Amniotic epithelial cell (primary cell): ENCODE results near the gene CDH4.

Source experiments
- DNase-seq: peaks from one replicate; pipeline ENCODE4 v3.0.0-alpha.2; 2010; ENCODE audit warnings: low read depth

The CDH4 gene

DNA sequence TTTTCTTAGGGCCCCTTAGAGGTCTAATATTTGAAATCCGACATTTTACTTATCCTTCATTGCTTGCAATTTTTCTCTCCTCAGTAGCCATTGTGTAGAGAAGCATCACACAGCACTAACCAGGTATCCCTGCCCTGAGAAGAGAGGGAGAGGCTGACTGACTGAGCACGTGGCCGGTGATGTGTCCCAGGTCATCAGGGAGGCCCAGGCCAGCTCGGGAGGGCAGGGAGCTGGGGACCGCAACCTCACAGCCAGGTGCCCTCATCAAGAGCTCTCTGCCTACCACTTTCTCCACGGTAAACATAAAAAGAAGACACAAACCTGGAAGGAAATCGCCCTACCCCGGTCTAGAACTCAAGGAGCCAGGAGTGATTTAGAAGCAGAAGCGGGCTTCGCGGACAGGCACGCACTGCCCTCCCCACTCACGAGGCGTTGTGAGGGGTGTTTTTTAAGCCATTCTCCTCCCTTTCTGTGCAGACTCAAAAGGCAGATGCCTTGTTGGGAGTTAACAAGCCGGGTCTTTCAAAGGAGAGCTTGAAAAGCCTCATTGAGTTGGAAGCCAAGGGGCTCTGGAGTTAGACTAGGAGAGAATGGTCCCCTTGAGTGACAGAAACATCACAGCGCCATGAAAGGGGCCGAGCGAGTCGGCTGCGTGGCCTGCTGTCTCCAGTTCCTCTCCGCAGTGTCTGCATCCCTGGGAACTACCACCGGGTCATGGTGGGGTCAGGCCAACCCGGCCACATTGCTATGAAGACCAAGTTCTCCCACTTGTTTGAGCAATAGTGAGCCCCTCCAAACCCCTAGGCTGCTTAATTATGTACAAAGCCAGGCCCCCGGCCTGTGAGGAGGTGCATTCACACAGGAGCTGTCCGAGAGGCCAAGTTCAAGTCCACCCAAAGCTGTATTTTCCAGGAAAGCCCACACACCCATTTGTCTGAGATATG, 285.4 kb downstream of the CDH4 start:
- DNase-seq = no peak

DNA sequence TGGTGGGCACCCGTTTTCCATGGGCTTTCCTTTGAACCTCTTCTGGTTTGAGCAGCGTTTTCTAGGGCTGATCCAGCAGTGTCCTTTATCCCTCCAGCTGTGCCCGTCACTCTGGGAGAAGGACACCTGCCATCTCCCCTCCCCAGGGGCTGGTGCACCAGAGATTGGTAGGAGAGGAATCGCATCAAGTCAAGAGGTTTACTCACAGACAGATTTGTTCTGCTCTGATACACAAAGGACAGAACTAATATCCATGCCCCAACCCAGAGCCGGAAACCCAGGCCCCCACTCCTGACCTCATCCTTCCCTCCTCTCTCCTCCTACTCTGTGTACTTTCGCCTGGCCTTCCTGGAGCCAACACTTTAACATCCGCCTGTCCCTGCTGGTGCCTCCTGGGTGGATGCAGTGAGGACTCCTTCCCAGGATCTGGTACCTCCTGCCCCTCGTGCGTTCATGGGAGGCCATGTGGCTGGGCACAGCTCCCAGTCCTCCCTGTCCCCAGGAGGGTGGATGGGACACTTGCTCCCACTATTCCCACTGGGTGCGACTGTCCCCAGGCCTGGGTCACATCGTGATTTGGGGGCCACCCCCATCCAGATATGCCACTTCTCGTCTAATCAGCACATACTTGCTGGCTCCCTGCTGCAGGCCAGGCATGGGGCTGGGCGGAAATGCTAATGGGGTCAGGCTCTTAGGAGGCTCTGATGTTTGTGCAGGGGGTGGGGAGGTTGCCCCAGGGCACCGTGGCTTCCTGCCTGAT, 286.3 kb downstream of the CDH4 start:
- no peak for DNase-seq

DNA sequence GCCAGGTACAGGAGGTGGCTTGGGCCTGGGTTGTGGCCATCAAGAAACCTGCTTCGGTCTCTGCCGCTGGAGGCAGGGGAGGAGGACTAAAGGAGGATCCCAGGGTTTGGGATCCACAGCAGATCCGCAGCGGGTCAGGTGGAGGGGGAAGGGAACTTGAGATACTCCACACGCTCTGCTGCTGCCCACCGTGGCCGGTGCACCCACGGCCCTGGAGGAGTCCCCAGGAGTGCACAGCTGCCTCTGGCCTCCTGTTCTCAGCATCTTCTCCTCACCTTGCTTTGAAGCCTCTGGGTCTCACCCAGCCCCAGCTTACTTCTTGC, 286.8 kb downstream of the CDH4 start:
- no peak for DNase-seq

DNA sequence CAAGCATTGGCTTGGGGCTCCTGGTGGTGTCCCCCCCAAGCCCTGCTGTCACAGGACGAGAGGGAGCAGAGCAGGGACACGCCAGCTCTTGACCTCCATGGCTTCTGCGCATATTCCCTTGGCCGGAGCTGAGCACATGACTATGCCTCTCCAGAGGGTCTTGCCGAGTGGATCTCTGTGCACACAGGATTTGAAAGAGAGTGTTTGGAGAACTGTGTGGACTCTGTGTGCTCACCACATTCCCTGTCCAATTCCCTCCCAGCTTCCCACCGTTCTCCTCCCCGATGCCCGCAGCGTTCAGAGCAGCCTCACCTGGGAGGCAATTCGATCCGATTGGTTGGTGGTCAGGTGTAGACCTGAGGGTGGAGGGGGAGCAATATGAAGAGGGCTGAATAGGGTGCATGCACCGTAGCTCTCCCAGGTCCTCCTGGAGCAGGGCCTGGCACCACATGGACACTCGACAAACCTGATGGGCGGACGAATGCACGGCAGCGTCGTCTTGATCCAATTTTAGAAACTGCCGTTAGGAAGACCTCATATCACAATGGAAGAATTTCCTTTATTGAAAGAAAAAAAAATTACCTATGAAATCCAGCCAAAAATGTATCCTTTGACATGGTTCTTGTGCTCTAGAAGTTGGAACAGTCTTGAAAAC, 287.8 kb downstream of the CDH4 start:
- no peak for DNase-seq

DNA sequence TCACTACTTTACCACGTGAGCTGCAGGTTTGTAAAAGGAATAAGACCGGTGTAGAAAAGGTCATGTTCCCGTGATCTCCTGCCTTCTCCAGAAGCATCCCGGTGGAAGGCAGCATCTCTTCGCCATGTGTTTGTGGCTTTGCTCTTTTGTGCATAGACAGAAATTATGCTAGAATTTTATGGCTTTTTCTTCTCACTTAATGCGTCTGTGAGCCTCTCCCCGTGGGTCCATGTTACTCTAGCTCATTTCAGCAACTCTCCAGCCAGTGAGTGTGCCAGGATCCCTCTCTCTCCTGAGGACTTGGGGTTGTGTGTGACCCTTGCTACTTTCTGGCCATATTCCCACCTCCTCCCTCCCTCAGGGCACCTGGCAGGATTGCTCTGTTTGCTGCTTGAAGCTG, 289.5 kb downstream of the CDH4 start:
- DNase-seq = no peak

DNA sequence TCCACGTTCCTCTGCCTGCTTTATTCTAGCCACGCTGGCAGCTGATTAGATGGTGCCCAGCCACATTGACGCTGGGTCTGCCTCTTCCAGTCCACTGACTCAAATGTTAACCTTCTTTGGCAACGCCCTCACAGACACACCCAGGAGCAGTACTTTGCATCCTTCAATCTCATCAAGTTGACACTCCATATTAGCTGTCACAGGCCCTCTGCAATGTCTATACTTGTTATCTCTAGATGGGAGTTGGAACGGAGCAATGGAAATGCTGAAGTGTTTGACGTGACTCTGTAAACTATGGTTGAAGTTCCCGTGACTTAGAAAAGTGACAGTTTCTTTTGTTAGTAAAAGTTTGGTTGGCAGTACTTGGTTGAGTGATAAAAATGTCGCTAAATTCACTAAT, 291.0 kb downstream of the CDH4 start:
- DNase-seq = no peak

DNA sequence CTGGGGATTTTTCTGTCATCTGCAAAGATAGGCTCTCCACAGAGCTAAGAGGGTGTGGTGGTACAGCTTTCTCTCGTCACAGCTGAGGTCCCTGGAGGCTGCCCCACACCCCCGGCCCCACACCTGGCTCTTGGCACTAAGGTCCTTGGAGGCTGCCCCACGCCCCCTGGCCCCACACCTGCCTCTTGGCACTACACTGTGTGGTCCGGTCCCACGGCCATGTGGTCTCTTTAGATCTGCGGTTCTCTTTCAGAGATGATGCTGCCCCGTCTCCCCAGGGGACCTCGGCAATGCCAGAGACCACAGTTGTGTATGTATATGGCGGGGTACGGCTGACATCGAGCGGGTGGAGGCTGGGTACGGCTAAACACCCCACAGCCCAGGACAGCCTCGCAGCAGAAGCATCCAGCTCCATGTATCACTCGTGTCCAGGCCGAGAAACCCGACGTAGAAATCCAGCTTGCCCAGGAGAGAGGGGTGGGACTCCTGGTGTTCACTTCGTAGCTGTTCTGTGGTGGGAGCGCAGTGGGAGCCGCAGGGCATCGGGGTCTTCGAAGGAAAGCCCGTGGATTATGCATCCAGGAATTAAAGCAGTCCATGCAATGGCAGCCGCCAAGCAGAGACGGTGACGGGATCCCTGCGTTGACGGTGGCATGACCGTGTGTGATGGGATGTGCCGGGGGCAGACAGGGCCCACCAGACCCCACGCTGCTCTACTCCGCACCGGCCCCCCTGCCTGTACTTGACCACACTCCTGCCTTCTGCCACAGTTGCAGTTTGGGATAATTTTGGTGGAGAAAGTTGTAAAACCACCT, 292.1 kb downstream of the CDH4 start:
- no peak for DNase-seq

DNA sequence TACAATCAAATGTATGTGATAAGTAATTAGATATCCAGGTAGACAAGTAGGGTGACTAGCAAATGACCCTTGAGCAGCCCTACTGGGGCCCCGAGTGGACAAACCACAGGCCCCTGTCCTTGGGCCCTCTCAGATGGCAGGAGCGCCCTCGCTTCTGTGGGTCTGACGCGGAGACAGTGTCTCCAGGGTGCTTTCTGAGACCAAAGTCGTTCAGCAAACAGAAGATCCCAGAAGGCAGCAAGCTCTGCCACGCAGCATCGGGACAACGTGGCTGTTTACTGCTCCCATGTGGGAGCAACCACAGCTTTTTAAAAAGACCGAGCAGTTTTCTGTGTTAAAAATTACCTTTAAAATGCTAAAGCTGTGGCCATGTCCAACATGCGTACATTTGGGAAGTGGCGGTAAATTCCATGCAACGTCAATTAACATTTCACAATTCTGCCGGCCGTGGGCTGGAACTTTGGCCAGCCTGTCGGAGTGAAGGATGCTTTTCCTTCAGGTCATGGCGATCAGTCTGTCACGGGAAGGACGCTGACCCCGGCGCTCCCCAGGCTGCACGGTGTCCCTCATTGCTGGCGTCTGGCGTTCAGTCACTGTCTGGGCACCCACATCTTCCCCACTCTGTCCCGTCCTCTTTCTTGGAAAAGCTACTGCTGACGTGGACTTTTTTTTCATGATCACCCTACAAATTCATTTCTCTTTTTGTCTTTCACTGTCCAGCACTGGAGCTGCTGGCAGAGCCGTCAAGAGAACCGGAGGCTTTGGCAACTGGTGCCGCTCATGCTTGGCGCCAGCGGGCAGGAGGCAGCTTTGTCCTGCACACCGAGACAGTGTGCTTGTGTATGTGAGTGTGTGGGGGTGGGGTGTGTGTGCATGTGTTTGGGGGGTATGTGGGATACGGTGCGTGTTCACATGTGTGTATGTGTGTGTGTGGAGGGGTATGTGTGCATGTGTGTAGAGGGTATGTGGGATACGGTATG, 293.1 kb downstream of the CDH4 start:
- DNase-seq = no peak

DNA sequence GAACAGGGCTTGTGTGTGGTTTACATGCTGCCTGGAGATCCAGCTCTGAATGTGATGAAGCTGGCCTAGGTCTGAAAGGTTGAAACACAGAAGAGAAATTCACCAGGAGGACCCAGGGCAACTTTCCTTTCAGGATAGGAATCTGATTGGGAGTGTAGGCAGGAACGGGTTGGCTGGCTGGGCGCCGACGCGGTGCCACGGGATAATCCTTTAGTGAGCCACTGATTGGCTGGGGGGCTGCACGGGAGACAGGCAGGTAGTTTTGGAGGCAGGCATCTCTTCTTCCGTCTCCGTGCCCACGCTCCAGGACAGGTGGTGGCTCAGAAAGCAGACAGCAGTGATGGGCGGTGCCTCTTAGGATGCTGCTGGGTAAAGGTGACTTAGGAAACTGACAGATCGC, 294.6 kb downstream of the CDH4 start:
- no peak for DNase-seq

DNA sequence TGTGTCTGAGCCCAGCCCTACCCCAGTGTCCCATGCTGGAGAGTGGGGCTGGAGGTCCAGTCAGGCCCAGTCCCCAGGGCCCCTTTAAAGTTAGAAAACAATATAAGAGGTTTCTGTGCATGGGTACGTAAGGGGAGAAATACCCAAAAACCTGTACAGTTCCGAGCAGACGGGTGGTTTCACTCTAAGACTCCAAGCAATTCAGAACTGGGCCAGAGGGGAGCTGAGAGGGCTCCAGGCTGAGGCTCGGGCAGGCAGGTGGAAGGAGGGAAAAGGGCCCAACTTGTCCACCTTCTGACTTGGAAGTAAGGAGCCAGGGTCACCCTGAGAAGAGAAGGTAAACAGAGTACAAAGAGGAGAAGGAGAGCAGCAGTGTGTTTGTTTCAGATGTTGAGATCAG, 296.0 kb downstream of the CDH4 start:
- no peak for DNase-seq

DNA sequence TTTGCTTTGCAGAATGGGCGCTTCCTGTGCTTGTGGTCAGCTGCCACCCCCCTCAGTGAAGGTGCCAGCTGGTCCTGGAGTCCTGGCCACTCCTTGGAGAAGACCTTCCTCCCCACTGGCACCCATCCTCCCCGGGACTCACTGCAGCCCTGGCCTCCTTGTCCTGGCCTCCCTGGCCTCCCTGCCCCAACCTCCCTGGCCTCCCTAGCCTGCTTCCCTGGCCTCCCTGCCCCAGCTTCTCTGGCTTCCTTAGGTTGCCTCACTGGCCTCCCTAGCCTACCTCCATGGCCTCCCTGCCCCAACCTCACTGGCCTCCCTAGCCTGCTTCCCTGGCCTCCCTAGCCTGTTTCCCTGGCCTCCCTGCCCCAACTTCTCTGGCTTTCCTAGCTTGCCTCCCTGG, 297.8 kb downstream of the CDH4 start:
- no peak for DNase-seq

DNA sequence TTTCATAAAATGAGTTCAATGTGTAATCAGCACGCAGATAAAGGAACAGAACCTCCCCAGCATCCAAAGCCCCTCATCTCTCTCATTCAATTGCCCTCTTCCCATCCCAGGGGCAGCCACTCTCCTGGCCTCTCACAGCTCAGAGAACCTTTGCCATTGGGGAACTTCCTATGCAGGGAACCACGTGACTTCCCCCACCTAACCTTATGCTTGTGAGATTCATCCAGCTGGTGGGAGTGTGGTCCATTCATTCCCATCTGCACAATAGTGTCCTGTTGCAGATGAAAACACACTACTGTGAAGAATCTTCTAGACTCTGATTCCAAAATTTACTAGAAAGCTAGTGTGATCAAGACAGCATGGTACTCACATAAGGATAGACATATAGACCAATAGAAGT, 299.3 kb downstream of the CDH4 start:
- no peak for DNase-seq

DNA sequence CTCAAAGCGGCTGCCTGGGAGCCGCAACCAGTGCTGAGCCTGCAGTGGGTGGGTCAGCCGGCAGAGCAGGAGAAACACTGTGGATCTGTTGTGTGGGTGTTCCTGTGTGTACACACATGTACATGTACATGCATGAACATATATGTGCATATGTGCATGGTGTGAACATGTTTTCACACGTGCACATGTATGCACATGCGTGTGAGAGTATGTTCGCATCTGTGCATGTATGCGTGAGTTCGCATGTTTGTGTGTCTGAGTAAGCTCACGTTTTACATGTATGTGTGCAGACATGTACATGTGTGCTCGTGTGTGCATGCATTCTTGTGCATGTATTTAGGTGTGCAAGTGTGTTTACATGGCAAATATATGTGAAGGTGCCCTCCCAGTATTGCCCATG, 302.6 kb downstream of the CDH4 start:
- no peak for DNase-seq

DNA sequence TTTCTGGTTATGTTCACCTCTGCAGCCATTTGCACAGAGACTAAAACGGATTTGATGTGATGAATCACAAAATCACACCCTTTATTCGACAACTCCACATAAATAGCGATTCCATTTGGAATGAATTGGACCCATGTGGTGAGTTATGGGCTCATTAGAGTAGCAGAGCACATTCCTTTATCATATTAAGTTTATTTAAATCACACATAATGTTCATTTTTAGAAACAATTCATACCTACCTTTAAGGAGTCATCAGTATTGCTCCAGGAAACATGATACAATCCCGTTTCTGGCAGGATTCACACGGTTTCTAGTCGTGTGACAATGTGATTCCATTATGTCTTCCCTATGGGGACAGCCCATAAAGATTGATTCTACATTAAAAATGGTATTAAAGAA, 303.5 kb downstream of the CDH4 start:
- DNase-seq = no peak

DNA sequence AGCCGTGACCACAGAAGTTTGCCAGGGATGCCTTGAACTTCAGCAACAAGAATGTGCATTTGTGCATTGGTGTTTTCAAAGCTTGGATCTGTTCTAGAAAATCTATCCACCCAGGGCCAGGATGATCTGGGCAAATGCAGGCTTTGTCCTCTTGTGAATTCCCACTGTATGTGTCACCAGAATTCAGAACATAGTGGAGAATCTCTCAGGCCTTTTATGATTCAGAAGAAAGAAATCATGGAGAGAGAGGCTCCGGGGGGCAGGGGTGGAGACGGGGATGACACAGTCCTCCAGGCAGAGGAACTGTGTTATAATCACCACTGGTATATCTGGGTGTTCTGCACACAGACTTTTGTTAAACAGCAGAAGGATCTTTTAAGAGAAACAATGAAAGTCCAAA, 304.1 kb downstream of the CDH4 start:
- peak; percentile 92 for DNase-seq

DNA sequence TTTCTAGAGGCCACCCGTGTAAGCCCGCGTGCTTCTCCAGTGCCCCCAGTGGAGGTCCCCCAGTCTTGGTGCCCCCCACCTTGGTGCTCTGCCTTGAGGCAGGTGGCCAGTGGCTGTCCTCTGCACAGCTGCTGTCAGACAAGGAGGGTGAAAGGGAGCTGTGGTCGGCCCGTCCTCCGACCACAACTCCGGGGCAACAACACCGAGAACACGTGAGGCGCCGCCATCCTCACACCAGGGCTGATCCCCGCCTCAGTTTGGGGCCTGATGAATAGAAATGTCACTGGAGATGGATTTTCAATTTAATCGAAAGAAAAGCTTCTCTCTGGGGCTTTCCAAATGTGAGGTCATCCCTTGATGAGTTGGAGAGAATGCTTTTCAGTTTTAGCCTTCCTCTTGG, 304.6 kb downstream of the CDH4 start:
- no peak for DNase-seq

DNA sequence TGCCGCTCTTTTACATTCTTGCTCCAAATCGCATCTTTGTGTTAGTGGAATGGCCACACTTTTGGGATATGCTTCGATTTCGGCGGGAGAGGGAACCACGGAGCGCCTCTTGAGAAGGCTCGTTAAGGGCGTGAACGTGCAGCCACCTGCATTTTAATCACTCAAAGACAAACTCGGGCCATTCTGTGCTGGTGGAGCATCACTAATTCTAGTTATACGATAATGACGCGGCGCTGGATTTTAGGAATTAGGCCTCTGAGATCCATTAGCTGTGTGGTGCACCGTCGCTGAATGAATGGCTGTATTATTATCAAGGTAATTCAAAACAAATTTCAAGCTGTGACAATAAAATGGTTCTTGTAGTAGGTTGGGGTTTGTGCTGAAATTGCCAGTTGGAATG, 305.6 kb downstream of the CDH4 start:
- no peak for DNase-seq

DNA sequence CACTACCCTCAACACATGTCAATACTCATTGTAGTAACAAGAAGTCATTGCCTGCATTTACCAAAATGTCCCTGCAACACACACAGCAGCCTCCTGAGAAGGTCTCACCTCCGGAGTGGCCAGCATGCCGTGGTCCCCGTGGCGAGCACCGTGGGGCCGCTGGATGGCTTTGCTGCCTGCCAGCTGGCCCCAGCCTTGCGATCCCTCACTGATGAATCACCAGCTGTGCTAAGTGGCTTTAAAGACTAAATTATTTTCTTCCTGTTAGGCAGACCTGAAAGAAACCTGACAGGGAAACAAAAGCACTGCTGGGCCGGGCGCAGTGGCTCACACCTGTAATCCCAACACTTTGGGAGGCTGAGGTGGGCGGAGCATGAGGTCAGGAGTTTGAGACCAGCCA, 306.7 kb downstream of the CDH4 start:
- DNase-seq = peak; percentile 14

DNA sequence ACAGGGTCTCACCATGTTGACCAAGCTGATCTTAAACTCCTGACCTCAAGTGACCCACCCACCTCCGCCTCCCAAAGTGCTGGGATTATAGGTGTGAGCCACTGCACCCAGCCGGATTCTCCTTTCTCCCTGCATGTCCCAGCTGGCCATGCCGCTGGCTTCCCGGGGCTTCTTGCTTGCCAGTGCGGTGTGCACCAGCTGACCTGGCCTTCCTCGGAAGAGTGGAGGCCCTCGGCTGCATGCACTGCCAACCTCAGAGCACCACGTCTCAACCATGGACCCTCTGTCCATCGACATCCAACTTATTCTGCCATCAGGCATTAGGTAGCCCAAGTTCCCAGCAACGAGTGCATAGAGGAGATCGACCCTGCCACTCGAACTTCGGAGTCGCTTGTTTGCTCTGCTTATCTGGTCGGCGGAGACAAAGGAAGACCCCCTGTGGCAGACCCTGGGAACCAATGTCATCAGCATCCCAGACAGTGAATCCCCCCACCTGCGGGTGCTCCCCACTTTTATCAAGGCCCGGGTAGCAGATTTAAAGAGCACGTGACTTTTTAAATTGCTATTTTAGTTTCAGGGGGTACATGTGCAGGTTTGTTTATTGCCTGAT, 307.8 kb downstream of the CDH4 start:
- no peak for DNase-seq

DNA sequence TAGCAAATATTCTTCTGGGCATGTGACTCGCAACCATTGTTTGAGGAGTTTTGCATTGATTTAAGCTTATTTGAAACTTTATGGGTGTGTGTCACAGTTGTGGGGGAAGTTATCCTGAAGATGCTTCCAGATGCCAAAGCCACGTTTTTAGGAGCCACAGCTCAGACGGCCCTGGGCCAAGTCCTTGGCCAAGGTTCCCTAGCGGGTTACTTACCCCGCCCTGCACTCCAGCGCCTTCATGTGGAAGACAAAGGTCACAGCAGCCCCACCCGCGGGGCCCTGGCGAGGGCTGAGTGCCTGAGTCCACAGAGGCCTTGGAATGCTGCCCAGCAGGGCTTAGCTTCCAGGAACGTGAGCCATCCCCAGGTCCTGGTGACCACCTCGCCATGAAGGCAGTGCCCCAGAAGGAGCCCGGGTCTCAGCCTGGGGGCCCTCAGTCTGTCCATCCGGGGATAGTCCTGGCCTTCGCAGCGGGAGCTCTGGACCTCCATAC, 308.3 kb downstream of the CDH4 start:
- DNase-seq = peak; percentile 8
